Measurements from ENCODE around the gene OR5J2. TPM values are rescaled to one million over a fixed set of nuclear protein-coding genes. Genes with fewer than 3 reads are reported as not detected.

Gene OR5J2
- total and polyA plus RNA-seq, 2 of the 13 experiments (the other 11 are each of a cell fraction or from before 2014, with no cell fraction given) = not detected

DNA sequence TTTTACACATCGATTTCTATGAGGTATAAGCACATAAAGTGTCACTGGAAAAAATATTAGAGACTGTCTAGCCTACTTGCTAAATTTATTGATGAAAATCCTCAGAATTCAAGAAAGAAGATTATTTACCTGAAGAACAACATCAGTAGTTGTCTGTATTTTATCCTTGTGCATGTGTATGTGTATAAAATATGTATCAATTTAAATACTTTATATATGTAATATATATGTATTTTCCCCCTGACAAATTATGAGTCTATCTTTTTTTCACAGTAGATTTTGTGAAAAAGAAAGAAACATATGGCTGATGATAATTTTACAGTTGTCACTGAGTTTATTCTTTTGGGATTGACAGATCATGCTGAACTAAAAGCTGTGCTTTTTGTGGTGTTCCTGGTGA, at the start of gene OR5J2 (continued):
- no peak for TF ChIP-seq CREB1 (IDR thresholded peaks at IDR 0.05)
- TF ChIP-seq CREB1 (CRISPR knock-in tag; IDR thresholded peaks at IDR 0.05) = no peak
- TF ChIP-seq ZNF839 (CRISPR knock-in tag; IDR thresholded peaks at IDR 0.05; ENCODE audit: borderline replicate concordance) = no peak
- TF ChIP-seq HNRNPH1 (optimal IDR thresholded peaks at IDR 0.05; ENCODE audit: low read depth, low read length) = no peak
- TF ChIP-seq, protein P1, sequence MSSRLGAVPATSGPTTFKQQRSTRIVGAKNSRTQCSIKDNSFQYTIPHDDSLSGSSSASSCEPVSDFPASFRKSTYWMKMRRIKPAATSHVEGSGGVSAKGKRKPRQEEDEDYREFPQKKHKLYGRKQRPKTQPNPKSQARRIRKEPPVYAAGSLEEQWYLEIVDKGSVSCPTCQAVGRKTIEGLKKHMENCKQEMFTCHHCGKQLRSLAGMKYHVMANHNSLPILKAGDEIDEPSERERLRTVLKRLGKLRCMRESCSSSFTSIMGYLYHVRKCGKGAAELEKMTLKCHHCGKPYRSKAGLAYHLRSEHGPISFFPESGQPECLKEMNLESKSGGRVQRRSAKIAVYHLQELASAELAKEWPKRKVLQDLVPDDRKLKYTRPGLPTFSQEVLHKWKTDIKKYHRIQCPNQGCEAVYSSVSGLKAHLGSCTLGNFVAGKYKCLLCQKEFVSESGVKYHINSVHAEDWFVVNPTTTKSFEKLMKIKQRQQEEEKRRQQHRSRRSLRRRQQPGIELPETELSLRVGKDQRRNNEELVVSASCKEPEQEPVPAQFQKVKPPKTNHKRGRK (CRISPR knock-in tag; IDR thresholded peaks at IDR 0.05) = no peak
- TF ChIP-seq, protein P2, sequence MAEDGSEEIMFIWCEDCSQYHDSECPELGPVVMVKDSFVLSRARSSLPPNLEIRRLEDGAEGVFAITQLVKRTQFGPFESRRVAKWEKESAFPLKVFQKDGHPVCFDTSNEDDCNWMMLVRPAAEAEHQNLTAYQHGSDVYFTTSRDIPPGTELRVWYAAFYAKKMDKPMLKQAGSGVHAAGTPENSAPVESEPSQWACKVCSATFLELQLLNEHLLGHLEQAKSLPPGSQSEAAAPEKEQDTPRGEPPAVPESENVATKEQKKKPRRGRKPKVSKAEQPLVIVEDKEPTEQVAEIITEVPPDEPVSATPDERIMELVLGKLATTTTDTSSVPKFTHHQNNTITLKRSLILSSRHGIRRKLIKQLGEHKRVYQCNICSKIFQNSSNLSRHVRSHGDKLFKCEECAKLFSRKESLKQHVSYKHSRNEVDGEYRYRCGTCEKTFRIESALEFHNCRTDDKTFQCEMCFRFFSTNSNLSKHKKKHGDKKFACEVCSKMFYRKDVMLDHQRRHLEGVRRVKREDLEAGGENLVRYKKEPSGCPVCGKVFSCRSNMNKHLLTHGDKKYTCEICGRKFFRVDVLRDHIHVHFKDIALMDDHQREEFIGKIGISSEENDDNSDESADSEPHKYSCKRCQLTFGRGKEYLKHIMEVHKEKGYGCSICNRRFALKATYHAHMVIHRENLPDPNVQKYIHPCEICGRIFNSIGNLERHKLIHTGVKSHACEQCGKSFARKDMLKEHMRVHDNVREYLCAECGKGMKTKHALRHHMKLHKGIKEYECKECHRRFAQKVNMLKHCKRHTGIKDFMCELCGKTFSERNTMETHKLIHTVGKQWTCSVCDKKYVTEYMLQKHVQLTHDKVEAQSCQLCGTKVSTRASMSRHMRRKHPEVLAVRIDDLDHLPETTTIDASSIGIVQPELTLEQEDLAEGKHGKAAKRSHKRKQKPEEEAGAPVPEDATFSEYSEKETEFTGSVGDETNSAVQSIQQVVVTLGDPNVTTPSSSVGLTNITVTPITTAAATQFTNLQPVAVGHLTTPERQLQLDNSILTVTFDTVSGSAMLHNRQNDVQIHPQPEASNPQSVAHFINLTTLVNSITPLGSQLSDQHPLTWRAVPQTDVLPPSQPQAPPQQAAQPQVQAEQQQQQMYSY (CRISPR knock-in tag; IDR thresholded peaks at IDR 0.05) = no peak
- TF ChIP-seq, protein P3, sequence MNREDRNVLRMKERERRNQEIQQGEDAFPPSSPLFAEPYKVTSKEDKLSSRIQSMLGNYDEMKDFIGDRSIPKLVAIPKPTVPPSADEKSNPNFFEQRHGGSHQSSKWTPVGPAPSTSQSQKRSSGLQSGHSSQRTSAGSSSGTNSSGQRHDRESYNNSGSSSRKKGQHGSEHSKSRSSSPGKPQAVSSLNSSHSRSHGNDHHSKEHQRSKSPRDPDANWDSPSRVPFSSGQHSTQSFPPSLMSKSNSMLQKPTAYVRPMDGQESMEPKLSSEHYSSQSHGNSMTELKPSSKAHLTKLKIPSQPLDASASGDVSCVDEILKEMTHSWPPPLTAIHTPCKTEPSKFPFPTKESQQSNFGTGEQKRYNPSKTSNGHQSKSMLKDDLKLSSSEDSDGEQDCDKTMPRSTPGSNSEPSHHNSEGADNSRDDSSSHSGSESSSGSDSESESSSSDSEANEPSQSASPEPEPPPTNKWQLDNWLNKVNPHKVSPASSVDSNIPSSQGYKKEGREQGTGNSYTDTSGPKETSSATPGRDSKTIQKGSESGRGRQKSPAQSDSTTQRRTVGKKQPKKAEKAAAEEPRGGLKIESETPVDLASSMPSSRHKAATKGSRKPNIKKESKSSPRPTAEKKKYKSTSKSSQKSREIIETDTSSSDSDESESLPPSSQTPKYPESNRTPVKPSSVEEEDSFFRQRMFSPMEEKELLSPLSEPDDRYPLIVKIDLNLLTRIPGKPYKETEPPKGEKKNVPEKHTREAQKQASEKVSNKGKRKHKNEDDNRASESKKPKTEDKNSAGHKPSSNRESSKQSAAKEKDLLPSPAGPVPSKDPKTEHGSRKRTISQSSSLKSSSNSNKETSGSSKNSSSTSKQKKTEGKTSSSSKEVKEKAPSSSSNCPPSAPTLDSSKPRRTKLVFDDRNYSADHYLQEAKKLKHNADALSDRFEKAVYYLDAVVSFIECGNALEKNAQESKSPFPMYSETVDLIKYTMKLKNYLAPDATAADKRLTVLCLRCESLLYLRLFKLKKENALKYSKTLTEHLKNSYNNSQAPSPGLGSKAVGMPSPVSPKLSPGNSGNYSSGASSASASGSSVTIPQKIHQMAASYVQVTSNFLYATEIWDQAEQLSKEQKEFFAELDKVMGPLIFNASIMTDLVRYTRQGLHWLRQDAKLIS (CRISPR knock-in tag; IDR thresholded peaks at IDR 0.05) = no peak

Data from HepG2 (cell line).